GM19193 (cell line): ENCODE results near the gene PAK5.

Experiments
- POLR2A ChIP-seq: IDR thresholded peaks from 4 replicates; pipeline ENCODE4 v1.6.1; 2011; ENCODE audit not compliant: insufficient read depth, insufficient read length; ENCODE audit errors: extremely low read depth

PAK5 gene

DNA sequence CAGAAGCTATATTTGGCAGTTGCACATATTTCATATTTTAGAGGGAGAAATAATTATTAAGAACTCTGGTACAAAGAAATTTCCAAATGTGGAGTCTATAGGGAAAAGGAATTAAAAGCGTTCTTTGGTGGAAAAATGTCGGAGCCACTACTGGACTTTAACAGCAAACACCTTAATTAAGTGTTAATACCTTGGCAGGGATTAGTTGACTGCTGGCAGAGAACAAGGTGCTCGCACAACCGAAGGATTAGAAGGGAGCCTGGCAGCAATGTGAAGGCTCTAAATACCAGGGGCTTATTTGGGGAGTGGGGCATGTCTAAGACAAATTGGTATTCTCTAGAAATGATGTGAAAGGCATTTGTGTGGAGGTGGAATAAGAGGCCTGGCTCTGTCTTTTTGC, 98.9 kb downstream of the PAK5 start:
- TF ChIP-seq POLR2A = no peak

- no peak for TF ChIP-seq POLR2A
Measured at GRCh38 chr20:9736373-9736772, 102.5 kb downstream of the PAK5 start.

DNA sequence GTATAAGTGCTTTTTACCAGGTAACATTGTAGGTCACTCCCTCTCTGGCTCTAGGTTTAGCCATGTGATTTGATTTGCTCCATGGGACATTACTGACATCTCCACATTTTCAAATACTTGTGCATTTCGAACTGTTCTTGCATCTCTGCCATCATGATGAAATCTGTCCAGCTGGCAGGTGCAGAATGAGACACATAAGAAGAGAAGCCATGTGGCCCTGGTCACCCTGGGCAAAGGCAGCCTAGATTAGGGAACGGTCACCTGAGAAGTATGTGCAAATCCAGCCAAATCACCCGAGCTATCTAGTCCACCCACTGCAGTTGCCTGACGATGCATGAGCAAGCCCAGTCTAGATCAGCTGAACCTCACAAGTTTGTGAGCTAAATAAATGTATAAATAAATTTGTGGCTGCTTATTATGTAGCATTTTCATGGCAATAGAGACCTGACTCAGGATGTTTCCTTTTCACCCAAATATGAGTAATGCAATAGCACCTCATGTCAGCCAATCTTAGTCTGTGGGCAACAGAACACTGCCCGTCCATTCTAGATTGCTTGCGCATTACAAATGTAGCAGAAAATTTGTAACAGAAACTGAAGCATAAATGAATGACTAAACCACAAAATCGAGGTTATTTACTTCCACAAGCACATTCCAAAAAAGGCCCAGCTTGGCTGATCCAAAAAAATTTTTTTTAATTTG, 115.2 kb downstream of the PAK5 start:
- TF ChIP-seq POLR2A = no peak

DNA sequence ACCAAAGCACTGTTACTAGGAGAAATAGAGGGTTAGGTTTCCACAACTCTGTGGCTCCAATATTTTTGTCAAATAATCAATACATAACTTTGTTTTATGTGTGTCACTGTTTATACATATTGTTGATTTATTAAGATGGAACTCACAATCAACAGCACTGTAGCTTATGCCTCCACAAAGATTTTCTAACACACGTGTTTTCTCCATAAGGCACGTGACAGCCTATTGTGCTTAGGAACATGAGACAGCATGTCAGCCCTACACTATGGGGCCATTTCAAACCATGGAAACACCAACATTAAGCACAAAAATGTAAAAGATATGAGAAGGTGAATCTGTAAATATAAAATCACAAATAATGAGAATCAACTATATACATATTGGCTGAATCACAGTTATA, 127.0 kb downstream of the PAK5 start:
- no peak for TF ChIP-seq POLR2A

GRCh38 chr20:9710685-9711084, 128.2 kb downstream of the PAK5 start:
- TF ChIP-seq POLR2A = no peak

DNA sequence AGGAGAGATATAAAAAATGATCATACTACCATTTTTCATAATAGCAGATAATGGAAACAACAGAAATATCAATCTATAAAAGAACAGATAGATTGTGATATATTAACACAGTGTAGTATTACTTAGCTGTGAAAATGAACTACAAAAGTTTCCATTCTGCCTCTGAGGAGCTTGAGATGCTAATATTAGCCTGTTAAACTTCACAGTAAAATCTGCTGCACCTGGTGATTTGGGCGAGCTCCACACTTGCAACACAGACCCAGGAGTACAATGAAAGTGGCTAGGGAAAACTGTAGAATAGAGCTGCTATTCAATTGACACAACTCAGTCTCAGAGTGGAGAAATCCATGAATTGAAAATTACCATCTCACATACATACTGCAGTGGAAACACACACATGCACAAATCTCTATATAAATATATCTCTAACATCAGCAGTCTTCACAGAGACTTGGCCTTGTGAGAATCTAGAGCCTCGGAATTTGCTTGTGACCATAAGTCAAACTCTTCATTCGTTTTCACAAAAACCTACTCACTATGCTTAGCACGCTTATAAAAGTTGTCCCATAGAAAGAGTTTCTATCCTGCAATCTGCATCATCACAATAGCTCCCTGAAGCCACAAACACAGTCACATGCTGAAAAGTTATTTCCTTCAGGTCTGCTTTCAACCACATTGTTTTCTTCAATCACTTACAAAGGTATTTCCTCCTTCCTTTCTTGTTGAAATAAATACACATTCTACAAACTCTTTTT, 133.0 kb downstream of the PAK5 start:
- no peak for TF ChIP-seq POLR2A

DNA sequence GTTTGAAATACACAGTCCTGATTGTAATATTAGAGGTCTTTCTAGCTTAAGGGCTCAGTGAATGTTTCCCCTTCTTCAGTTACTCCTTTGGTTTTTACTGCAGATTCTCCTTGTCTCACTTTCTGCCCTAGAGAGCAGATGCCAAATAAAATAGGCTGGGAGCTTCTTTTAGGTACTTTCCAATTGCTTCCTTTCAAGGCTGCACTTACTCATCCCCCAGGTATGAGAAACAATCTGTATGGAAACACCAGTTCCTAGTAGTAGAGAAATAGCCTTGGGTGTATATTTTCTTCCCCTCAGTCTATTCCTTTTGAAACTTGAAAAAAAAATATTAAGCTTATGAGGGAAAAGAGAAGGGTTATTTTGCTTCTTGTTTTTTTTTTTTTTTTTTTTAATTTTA, 139.7 kb downstream of the PAK5 start:
- no peak for TF ChIP-seq POLR2A

- no peak for TF ChIP-seq POLR2A
Measured at GRCh38 chr20:9689041-9689440, 149.8 kb downstream of the PAK5 start.

DNA sequence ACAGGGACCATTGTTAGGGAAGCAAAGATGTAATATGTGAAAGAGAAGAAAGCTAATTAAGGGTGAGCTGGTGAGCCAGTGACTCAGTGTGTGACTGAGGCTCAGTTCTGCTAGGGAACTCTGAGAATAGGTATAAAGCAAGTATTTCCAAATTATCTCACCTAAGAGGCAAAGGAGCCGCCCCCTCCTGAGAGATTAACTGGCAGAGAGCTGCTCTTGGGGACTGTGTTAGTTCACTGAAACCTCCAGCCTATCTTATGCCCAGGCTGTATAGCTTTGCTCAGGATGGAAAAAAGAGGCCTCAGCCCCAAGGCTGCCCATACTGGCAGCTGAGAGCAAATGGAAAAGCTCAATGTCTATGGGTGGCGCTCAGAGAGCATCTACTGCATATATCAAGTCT, 152.0 kb downstream of the PAK5 start:
- no peak for TF ChIP-seq POLR2A

GRCh38 chr20:9686455-9686854, 152.4 kb downstream of the PAK5 start:
- no peak for TF ChIP-seq POLR2A

DNA sequence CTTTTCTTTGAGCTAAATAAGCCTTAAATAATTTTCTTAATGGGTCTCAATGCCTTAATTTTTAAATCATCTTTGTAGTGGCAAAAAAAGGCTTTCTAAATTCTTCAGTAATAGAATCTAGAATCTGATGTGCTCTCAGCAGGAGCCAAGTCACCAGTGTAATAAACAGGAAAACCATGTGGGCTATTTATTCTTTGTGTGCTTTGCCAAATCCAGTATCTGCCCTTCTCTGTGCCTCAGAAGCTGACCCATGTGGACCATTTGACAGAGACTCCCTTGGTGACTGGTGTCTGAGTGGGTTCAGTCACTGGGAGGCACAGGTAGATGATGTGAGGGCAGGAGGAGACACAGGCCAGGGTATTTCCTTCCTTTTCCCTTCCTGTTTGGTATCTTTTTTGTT, 152.9 kb downstream of the PAK5 start:
- TF ChIP-seq POLR2A = no peak

DNA sequence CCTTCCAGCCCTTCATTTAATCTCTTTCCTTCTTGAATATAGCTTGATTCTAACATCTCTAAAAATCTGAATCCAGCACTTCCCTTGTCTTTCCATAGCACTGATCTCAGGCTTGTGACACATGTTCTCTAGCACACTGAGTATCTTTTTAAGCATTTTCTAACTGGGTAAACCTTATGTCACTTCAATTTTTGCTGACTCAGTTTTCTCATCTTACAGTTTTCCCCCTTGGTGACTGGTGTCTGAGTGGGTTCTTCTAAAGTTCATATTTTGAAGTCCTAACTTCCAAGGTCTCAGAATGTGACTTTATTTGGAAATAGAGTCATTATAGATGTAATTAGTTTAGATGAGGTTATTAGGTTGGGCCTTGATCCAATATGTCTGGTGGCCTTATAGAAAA, 153.9 kb downstream of the PAK5 start:
- no peak for TF ChIP-seq POLR2A

GRCh38 chr20:9677100-9677623, 161.7 kb downstream of the PAK5 start:
- TF ChIP-seq POLR2A = no peak

GRCh38 chr20:9672981-9673380, 165.9 kb downstream of the PAK5 start:
- TF ChIP-seq POLR2A = no peak

DNA sequence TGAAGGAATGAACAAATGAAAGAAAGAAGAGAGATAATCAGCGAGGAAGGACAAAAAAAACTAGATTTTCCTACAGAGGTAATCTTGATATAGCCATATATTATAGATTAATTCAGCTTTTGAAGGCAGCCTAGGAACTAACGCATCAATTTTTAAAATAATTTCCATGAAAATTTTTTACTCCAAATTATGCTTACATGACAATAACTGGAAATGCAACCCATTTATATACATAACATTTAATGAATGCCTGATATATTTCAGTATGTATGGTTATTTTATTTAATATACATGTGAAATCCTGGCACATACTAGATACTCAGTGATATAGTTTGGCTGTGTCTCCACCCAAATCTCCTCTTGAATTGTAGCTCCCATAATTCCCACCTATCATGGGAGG, 166.8 kb downstream of the PAK5 start:
- no peak for TF ChIP-seq POLR2A

DNA sequence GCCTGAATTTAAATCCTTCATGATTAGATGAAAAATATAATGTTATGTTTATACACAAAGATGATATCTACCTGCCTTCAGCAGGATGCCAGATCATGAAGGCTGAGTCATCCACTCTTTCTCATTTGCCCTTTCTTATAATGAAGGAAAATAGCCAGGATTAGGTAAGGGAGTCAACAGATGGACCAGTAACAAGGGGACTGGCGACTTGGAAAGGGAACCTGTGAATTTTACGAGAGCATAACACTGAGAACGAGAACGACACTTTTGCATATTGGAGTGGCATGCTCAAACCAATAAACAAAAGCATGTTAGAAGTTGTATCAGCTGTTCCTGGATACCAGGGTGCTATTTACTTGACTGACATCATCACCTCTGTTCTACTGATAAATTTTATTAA, 170.5 kb downstream of the PAK5 start:
- TF ChIP-seq POLR2A = no peak
